GM21360 (cell line): ENCODE measurements around the gene PPT1.
"Not testable (repeated sequence)": the region's sequence is repeated elsewhere in the genome, so short reads cannot be mapped to it uniquely, and the experiment has no call there.

Source experiments
- ATAC-seq: cut with Tn5 transposase; IDR thresholded peaks from one replicate; pipeline ENCODE4 v1.9.1; 2021; ENCODE audit warnings: mild to moderate bottlenecking, moderate library complexity; ENCODE audit not compliant: unreplicated experiment

Gene PPT1

GRCh38 chr1:40092706-40093639, 4.1 kb downstream of the PPT1 start:
- ATAC-seq = no peak

DNA sequence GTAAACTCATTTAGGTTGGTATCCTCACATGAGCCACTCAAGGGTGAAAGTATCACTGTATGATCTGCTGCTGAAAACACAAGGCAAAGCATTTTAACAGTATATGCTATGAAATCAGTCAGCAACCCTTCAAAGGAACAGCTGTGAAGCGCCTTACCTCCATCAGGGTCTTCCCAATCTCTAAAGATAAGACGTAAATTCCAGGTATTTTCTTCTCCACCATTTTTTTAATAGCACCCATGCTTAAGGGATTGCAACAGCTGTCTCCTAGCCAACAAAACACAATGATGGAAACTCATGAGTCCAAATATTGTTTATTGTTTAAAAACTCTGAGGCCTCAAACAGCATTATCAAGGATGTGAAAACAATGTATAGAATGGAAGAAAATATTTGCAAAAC, 4.8 kb downstream of the PPT1 start:
- ATAC-seq = no peak

- no peak for ATAC-seq
Observed at GRCh38 chr1:40090652-40091355, 6.2 kb downstream of the PPT1 start.

DNA sequence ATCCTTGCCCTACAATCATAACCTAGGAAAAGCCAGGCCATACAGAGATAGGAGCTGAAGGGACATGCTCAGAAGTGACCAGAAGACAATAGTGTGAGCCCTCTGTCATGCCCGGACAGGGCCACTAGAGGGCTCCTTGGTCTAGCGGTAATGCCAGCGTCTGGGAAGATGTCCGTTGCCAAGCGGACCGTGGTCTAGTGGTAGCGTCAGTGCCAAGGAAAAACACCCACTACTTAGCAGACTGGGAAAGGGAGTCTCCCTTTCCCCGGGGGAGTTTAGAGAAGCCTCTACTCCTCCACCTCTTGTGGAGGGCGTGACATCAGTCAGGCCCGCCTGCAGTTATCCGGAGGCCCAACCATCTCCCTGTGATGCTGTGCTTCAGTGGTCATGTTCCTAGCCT, 12.3 kb downstream of the PPT1 start:
- ATAC-seq = not testable (repeated sequence)

DNA sequence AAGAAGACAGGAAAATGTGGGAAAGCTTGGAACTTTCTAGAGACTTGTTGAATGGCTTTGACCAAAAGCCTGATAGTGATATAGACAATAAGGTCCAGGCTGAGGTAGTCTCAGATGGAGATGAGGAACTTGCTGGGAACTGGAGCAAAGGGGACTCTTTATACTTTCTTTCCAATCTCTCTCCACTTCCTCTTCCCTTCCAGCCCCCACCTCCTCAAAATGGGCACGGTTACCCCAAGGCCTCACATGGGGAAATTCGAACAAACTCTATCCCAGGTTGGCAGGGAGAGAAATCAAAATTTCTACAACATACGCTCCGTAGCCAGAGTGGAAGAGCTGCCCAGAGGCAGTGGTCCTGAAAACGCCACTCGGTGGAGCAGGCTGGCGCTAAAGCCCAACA, 15.2 kb downstream of the PPT1 start:
- no peak for ATAC-seq

DNA sequence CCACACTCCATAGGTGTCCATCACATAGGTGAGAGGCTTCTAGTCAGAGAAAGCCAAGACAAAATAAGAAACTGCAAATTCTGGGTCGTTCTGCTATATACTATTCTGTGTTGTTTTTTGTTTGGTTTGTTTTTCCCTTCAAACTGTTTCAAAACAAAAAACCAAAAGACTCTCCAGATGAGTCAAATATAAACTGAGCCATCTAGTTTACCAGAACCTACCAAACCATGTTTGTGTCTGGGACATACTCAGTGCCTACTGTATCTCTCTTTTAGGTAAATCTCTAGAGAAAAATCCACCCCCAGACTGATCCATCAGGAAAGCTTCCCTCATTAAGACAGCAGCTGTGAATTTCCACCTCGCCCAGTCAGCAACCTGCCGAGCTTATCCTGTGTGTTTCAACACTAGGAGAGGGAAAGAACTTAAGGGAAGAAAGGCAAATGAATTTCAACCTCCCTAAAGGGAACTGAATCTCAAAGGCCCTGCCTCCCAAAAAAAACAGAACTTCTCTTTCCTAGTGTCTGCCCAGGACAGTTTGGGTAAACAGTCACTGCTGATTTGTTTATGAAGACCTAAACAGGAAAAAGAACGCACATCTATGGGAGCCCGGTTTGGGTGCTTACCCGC, 17.2 kb downstream of the PPT1 start:
- no peak for ATAC-seq

DNA sequence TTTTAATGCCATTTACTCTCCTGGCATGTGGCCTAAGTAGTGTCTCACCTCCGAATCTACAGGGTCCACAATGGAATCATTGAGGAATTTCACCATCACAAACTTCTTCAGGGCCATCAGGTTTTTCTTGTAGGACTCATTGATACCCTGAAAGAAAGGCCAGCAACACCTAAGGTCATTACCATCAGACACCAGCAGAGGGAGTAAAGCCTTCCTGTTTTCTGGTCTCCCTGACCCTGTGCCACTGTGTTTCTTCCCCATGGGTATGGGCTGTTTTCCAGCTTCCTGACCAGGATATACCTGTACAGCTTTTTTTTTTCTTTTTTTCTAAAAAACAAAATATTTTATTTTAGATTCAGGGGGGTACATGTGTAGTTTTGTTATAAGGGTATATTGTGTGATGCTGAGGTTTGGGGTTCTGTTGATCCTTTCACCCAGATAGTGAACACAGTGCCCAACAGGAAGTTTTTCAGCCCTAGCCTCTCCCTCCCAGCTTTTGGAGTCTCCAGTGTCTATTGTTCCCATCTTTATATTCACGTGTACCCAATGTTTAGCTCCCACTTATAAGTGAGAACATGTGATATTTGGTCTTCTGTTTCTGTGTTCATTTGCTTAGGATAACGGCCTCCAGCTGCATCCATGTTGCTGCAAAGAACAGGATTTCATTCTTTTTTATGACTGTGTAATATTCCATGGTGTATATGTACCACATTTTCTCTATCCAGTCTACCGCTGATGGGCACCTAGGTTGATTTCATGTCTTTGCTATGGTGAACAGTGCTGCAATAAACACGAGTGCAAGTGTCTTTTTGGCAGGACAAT, 18.3 kb downstream of the PPT1 start:
- ATAC-seq = no peak

GRCh38 chr1:40076895-40077312, 20.1 kb downstream of the PPT1 start:
- ATAC-seq = no peak

GRCh38 chr1:40075266-40075665, 21.8 kb downstream of the PPT1 start:
- ATAC-seq = no peak

DNA sequence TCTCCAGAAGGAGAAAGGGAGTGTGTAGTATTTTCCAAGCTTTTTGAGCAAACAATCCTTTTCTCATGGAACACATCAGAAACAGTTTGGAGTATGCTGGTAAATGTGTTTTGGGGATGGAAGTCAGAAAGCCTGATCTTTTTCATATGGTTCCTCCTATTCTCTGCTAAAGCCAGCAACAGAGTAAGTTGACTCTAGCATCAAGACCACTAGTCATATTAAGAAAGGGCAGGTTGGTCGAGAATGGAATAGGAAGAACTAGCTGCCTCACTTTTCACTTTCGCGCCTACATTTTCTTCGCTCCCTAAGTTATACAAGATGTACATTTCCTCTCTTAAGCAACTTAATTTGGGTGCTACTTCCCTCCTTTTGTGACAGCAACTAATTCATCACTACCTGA, 24.0 kb downstream of the PPT1 start:
- ATAC-seq = no peak

GRCh38 chr1:40072142-40072541, 24.9 kb downstream of the PPT1 start:
- no peak for ATAC-seq

- ATAC-seq = no peak
Observed at GRCh38 chr1:40067851-40068250, 29.2 kb downstream of the PPT1 start.

- no peak for ATAC-seq
Observed at GRCh38 chr1:40067023-40067422, 30.0 kb downstream of the PPT1 start.

DNA sequence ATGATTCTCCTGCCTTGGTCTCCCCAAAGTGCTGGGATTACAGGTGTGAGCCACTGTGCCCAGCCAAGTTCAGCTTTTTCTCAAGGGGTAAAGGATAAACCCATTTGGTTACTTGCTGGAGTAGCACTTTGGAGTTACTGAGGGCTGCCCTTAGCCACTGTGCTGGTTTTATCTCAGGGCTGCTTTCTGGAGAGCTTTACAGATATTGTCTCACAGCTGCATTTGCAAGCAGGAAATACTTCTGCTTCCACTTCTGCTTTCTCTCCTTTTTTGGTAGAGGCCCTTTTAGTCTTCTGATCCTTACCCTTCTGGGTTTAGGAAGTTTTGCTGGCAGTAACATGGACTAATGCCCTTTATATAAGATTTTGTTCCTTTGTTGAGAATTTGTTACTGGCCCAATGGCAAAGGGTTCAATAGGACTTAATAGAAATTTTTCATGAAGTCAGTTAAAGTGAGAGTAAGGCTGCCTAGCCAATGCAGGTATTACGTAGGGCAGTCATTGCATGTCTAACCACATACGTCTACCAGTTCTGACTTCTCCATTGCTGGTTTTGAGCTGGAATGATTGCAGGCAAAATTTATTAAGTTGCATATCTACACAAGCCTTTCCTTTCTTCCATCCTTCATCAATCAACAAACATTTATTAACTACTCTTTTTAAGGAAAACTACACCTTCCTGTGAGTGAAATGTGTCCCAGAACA, 32.1 kb downstream of the PPT1 start:
- peak; percentile 67 for ATAC-seq

DNA sequence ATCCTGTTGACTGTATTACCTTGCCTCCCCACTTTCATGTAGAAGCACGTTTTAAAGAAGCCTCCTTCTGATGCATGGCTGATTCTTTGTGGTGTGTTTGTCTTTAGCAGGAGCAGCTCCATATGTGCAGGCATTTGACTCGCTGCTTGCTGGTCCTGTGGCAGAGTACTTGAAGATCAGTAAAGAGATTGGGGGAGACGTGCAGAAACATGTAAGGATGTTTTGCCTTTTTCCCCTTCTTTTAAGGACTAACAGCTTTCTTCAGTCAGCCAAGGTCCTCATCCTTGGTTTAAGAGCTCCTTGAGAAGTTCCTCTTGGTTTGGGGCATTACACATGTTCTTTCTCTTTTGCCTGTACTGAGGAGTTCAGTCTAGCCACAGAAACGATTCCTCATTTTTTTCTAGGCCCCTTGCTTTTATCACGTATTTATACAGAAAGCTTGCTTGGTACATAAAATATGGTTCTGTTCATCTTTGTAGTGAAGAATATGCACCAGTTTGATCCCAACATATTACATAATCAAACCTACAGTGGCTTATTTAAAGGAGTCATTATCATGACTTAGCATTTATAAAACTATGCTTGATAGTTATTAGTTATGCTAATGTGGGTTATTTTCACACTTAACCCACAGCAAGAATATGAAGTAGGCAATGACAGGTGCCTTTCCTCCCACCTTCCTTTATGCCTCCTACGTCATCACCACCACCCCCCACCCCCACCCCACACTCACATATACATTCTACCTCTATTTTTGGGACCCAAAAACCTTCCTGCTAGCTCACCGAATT, 36.9 kb downstream of the PPT1 start:
- no peak for ATAC-seq

GRCh38 chr1:40059338-40059959, 37.6 kb downstream of the PPT1 start:
- no peak for ATAC-seq

GRCh38 chr1:40058453-40059337, 38.4 kb downstream of the PPT1 start:
- no peak for ATAC-seq

DNA sequence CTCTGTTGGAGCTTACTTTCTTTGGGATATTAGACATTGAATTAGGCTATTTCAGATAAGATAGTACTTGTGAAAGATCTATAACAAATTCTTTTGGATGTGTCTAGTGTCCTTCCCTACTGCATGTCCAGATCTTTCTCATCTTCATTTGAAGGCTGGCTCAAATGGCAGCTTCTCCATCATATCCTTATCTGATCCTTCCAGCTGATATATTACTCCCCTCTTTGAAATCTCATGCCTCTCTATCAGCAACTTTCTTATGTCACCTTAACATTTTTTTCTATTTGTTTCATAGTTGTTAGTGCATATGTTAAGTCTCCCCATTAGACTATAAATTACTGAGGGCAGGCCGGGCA, 39.0 kb downstream of the PPT1 start:
- no peak for ATAC-seq
